IMR-90 (cell line): Measurements from ENCODE around the gene GPR39. TPM values are rescaled to one million over a fixed set of nuclear protein-coding genes. Genes with fewer than 3 reads are reported as not detected.

Experiments
- ATAC-seq: fragments of 200-7000 bp; cut with Tn5 transposase; 2 replicates; pipeline ENCODE4 v1.9.1; 2020; ENCODE audit warnings: low read depth, mild to moderate bottlenecking, moderate library complexity
- BruUV-seq: library from RNA; stranded (reverse); fragments of 400-500 nt; replicated peaks from 2 replicates; lab custom pipeline; 2021; lab: Mats Ljungman, UMichigan
- CTCF ChIA-PET: fragments of 300-600 bp; formaldehyde crosslinking; extraction: SDS; loops from one replicate; lab custom pipeline; 2021; ENCODE audit warnings: antibody characterized with exemption; lab: Yijun Ruan, JAX
- POLR2A ChIA-PET: fragments of 300-600 bp; sonication (Branson Sonifier 250); formaldehyde crosslinking; loops from one replicate; lab custom pipeline; 2022; ENCODE audit warnings: antibody characterized with exemption; ENCODE audit not compliant: unreplicated experiment; lab: Charles Lee
- DNase-seq: peaks from one replicate; pipeline ENCODE4 v3.0.0; 2013
- H2AFZ ChIP-seq: replicated peaks from 2 replicates; pipeline ENCODE3; 2013; ENCODE audit warnings: low read length, mild to moderate bottlenecking; ENCODE audit not compliant: poor library complexity
- H2AK5ac ChIP-seq: 2 replicates; pipeline ENCODE4 v1.6.1; 2013; ENCODE audit warnings: low read depth, low read length, inconsistent platforms
- H2AK9ac ChIP-seq: replicated peaks from 2 replicates; pipeline ENCODE3; 2013; ENCODE audit warnings: mild to moderate bottlenecking, low read depth, low read length, moderate library complexity; ENCODE audit not compliant: poor library complexity
- H2BK120ac ChIP-seq: 2 replicates; pipeline ENCODE4 v1.6.1; 2013; ENCODE audit warnings: low read depth, low read length, inconsistent platforms
- H2BK15ac ChIP-seq: 3 replicates; pipeline ENCODE4 v1.6.1; 2013; ENCODE audit warnings: low read depth, low read length, inconsistent platforms
- H2BK20ac ChIP-seq: 2 replicates; pipeline ENCODE4 v1.6.1; 2013; ENCODE audit warnings: low read depth, mild to moderate bottlenecking, inconsistent platforms, low read length, moderate library complexity
- H2BK5ac ChIP-seq: 2 replicates; pipeline ENCODE4 v1.6.1; 2013; ENCODE audit warnings: mild to moderate bottlenecking, low read depth, low read length, inconsistent platforms; ENCODE audit not compliant: poor library complexity, severe bottlenecking
- H3K14ac ChIP-seq: replicated peaks from 2 replicates; pipeline ENCODE4 v1.6.1; 2013; ENCODE audit warnings: low read depth, low read length, inconsistent platforms
- H3K18ac ChIP-seq: 2 replicates; pipeline ENCODE4 v1.6.1; 2013; ENCODE audit warnings: low read depth, low read length, control low read depth
- H3K23ac ChIP-seq: 2 replicates; pipeline ENCODE4 v1.6.1; 2013; ENCODE audit warnings: low read depth, low read length, inconsistent platforms
- H3K27ac ChIP-seq: 2 replicates; pipeline ENCODE4 v1.5.1; 2013; ENCODE audit warnings: mild to moderate bottlenecking, control low read depth, low read length; ENCODE audit not compliant: insufficient read depth
- H3K27me3 ChIP-seq: 2 replicates; pipeline ENCODE4 v1.6.1; 2013; ENCODE audit warnings: low read length; ENCODE audit not compliant: control insufficient read depth, insufficient read depth
- H3K36me3 ChIP-seq: 2 replicates; pipeline ENCODE4 v1.6.1; 2013; ENCODE audit warnings: low read length, mixed read lengths; ENCODE audit not compliant: control insufficient read depth, insufficient read depth
- H3K4ac ChIP-seq: 2 replicates; pipeline ENCODE4 v1.6.1; 2013; ENCODE audit warnings: low read depth, low read length, inconsistent platforms
- H3K4me1 ChIP-seq: 2 replicates; pipeline ENCODE4 v1.6.1; 2013; ENCODE audit warnings: low read length, mixed read lengths; ENCODE audit not compliant: control insufficient read depth, insufficient read depth
- H3K4me2 ChIP-seq: 2 replicates; pipeline ENCODE4 v1.6.1; 2013; ENCODE audit warnings: low read depth, mild to moderate bottlenecking, control low read depth, low read length, moderate library complexity
- H3K4me3 ChIP-seq: 2 replicates; pipeline ENCODE4 v1.5.1; 2013; ENCODE audit warnings: low read depth, mild to moderate bottlenecking, control low read depth, low read length, moderate library complexity; ENCODE audit not compliant: insufficient read depth
- H3K56ac ChIP-seq: 2 replicates; pipeline ENCODE4 v1.6.1; 2013; ENCODE audit warnings: low read length, inconsistent platforms; ENCODE audit not compliant: insufficient read depth; ENCODE audit errors: extremely low read depth
- H3K79me1 ChIP-seq, 2 experiments: 2 replicates each; pipeline ENCODE4 v1.6.1; 2013; ENCODE audit warnings: low read length in 2 of 2, inconsistent platforms in 1 of 2, low read depth in 1 of 2
- H3K9ac ChIP-seq: 2 replicates; pipeline ENCODE4 v1.6.1; 2013; ENCODE audit warnings: low read depth, low read length, control low read depth
- H3K9me1 ChIP-seq: 2 replicates; pipeline ENCODE4 v1.6.1; 2013; ENCODE audit warnings: low read length, inconsistent platforms; ENCODE audit not compliant: insufficient read depth
- H3K9me3 ChIP-seq: 2 replicates; pipeline ENCODE4 v1.6.1; 2013; ENCODE audit warnings: low read length; ENCODE audit not compliant: control insufficient read depth, insufficient read depth
- H4K20me1 ChIP-seq: 2 replicates; pipeline ENCODE4 v1.6.1; 2013; ENCODE audit warnings: low read length, inconsistent platforms; ENCODE audit not compliant: insufficient read depth
- H4K5ac ChIP-seq: 2 replicates; pipeline ENCODE4 v1.6.1; 2013; ENCODE audit warnings: mild to moderate bottlenecking, low read depth, low read length, control low read depth
- H4K8ac ChIP-seq, 2 experiments: 2 replicates each; pipeline ENCODE4 v1.6.1; 2013; ENCODE audit warnings: low read depth in 2 of 2, low read length in 2 of 2, control low read depth in 1 of 2, inconsistent platforms in 1 of 2
- H4K91ac ChIP-seq: 2 replicates; pipeline ENCODE4 v1.6.1; 2013; ENCODE audit warnings: low read depth, low read length, inconsistent platforms; ENCODE audit not compliant: insufficient read depth
- BHLHE40 ChIP-seq: fragments of 150-350 bp; IDR thresholded peaks from 2 replicates; pipeline ENCODE4 v1.6.1; 2016; ENCODE audit warnings: mild to moderate bottlenecking, low read depth, low read length
- CEBPB ChIP-seq: IDR thresholded peaks from 2 replicates; pipeline ENCODE4 v1.6.1; 2012; ENCODE audit warnings: low read depth, low read length, improper control_type of control experiment
- CHD1 ChIP-seq: IDR thresholded peaks from 2 replicates; pipeline ENCODE4 v1.6.1; 2012; ENCODE audit warnings: low read depth, low read length, improper control_type of control experiment
- FOS ChIP-seq: fragments of 150-350 bp; IDR thresholded peaks from 2 replicates; pipeline ENCODE4 v1.6.1; 2016; ENCODE audit warnings: low read depth, low read length
- MAFK ChIP-seq: IDR thresholded peaks from 2 replicates; pipeline ENCODE4 v1.6.1; 2012; ENCODE audit warnings: low read depth, low read length, improper control_type of control experiment
- MAZ ChIP-seq: IDR thresholded peaks from 2 replicates; pipeline ENCODE4 v1.6.1; 2012; ENCODE audit warnings: low read depth, mild to moderate bottlenecking, low read length, improper control_type of control experiment, moderate library complexity, borderline replicate concordance
- MXI1 ChIP-seq: IDR thresholded peaks from 2 replicates; pipeline ENCODE4 v1.6.1; 2012; ENCODE audit warnings: low read depth, mild to moderate bottlenecking, low read length, moderate library complexity, borderline replicate concordance
- POLR2A ChIP-seq: IDR thresholded peaks from 2 replicates; pipeline ENCODE4 v1.6.1; 2012; ENCODE audit warnings: mild to moderate bottlenecking, low read depth, low read length
- RAD21 ChIP-seq: IDR thresholded peaks from 2 replicates; pipeline ENCODE4 v1.6.1; 2012; ENCODE audit warnings: low read length, improper control_type of control experiment
- RCOR1 ChIP-seq: IDR thresholded peaks from 2 replicates; pipeline ENCODE4 v1.6.1; 2012; ENCODE audit warnings: mild to moderate bottlenecking, low read length, improper control_type of control experiment; ENCODE audit not compliant: insufficient replicate concordance
- RFX5 ChIP-seq: IDR thresholded peaks from 2 replicates; pipeline ENCODE4 v1.8.0; 2012; ENCODE audit warnings: low read depth, mild to moderate bottlenecking, low read length, moderate library complexity
- SMC3 ChIP-seq: fragments of 150-350 bp; IDR thresholded peaks from 2 replicates; pipeline ENCODE4 v1.6.1; 2016; ENCODE audit warnings: low read depth, mild to moderate bottlenecking, antibody characterized with exemption, low read length, moderate library complexity
- WGBS, 2 experiments: methylation state at CpG; one replicate each; pipeline versions ENCODE4 v1.1.5 to v1.1.7; 2013; ENCODE audit warnings: missing lambda C conversion rate in 2 of 2; ENCODE audit not compliant: insufficient read length in 1 of 2; ENCODE audit errors: extremely low coverage in 2 of 2; 5-methylcytosine and 5-hydroxymethylcytosine counted together
- dilution Hi-C: fragments of 300-500 bp; cut with HindIII; formaldehyde crosslinking; loops from one replicate; pipeline ENCODE4 v1.14.3; 2018; ENCODE audit warnings: low sequenced_read_pairs; ENCODE audit not compliant: unreplicated experiment
- in situ Hi-C: fragments of 300-500 bp; cut with MboI; formaldehyde crosslinking; loops from 3 replicates; pipeline ENCODE4 v1.14.3; 2019; ENCODE audit warnings: low sequenced_read_pairs, inconsistent platforms, mixed read lengths
- intact Hi-C: fragments of 100-400 bp; cut with micrococcal nuclease; formaldehyde crosslinking; loops from 2 replicates; pipeline ENCODE4 v1.10.0; 2022
- polyA plus RNA-seq, 3 experiments: library from polyadenylated mRNA; depleted of rRNA; stranded (reverse); fragments of >200 nt; gene quantifications; 2 replicates each; pipeline ENCODE4 v1.2.3, GENCODE V29; 2012; ENCODE audit warnings: low replicate concordance in 1 of 3
- total RNA-seq: library from RNA; depleted of rRNA; stranded (reverse); fragments of >200 nt; gene quantifications from 2 replicates; pipeline ENCODE4 v1.2.3, GENCODE V29; 2012
- TF ChIP-seq, protein P1 (sequence below): conservative IDR thresholded peaks from 2 replicates; pipeline ENCODE4 v1.5.1; 2012; ENCODE audit warnings: mild to moderate bottlenecking, low read depth, low read length, improper control_type of control experiment
- TF ChIP-seq, protein P2 (sequence below): fragments of 150-350 bp; IDR thresholded peaks from 2 replicates; pipeline ENCODE4 v1.6.1; 2017; ENCODE audit warnings: mild to moderate bottlenecking, antibody characterized with exemption, low read length, low read depth

Gene GPR39
- total and polyA plus RNA-seq, 2 of the 4 experiments (the other 2 are of a cell fraction), result 4.4 to 9.0 TPM

DNA sequence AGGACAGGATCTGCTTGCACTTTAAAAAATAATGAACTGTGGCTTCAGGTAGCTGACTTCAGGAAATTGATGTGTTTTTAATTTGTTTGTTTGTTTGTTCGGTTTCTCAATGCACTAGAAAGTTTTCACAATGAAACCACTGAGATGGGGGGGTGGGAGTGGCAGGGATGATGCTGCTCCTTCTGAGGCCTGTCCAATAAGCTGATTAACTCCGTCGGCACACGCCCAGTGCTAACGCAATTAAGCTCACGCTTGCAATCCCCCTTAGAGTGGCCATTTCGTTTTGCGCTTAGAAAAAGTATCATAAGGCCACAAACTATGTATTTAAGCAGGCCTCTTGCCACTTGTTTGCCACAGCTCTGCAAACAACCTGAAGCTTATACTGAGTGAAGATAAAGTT is 12.5 kb upstream of the GPR39 start:
- Histone ChIP-seq H2BK120ac (no peak overlapping the region), H3K4me3 (no peak overlapping the region), H3K18ac (no peak overlapping the region), H2BK5ac (no peak overlapping the region), H2AK5ac (no peak overlapping the region), H3K4me2 (no peak overlapping the region), H3K79me1 (no peaks in the 10 kb centered on the region), H3K14ac (no peak overlapping the region), H4K8ac (no peak overlapping the region), H3K27ac (no peak overlapping the region), H2BK15ac (no peak overlapping the region), H4K91ac (no peak overlapping the region), H4K20me1 (no peaks in the 10 kb centered on the region), H3K56ac (no peak overlapping the region), H2BK20ac (no peak overlapping the region), H2AFZ (no peak overlapping the region), H4K5ac (no peak overlapping the region), H3K23ac (no peak overlapping the region), H2AK9ac (no peak overlapping the region), H3K4me1 (no peaks in the 10 kb centered on the region), H3K9me3 (no peaks in the 10 kb centered on the region; the same call in 1 of the 2 replicates), H3K36me3 (no peaks in the 10 kb centered on the region), H3K27me3 (peaks cover 14% of the 10 kb centered on the region), H3K9ac (no peak overlapping the region), H3K4ac (no peak overlapping the region), H3K9me1 (no peaks in the 10 kb centered on the region; the same call in 1 of the 2 replicates)
- in situ Hi-C loops, result no loop called here
- DNase-seq (no peak), ATAC-seq (no peak)
- ChIA-PET POLR2A (no interaction called here), CTCF (no interaction called here)
- no TSS peak for BruUV-seq
- intact Hi-C loops, result no loop called here
- 57% methylated on average over 1 of the region's 8 CpGs; no CpG with 5 or more reads in 1 of the 2 experiments for WGBS, 2 experiments
- dilution Hi-C loops, result no loop called here
- TF ChIP-seq POLR2A (no peak), RFX5 (no peak), CHD1 (no peak), MAFK (no peak), FOS (no peak), SMC3 (no peak), BHLHE40 (no peak), CEBPB (no peak), RAD21 (no peak), RCOR1 (no peak), MXI1 (no peak), MAZ (no peak)
- TF ChIP-seq, protein P1, sequence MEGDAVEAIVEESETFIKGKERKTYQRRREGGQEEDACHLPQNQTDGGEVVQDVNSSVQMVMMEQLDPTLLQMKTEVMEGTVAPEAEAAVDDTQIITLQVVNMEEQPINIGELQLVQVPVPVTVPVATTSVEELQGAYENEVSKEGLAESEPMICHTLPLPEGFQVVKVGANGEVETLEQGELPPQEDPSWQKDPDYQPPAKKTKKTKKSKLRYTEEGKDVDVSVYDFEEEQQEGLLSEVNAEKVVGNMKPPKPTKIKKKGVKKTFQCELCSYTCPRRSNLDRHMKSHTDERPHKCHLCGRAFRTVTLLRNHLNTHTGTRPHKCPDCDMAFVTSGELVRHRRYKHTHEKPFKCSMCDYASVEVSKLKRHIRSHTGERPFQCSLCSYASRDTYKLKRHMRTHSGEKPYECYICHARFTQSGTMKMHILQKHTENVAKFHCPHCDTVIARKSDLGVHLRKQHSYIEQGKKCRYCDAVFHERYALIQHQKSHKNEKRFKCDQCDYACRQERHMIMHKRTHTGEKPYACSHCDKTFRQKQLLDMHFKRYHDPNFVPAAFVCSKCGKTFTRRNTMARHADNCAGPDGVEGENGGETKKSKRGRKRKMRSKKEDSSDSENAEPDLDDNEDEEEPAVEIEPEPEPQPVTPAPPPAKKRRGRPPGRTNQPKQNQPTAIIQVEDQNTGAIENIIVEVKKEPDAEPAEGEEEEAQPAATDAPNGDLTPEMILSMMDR, result no peak
- TF ChIP-seq, protein P2, sequence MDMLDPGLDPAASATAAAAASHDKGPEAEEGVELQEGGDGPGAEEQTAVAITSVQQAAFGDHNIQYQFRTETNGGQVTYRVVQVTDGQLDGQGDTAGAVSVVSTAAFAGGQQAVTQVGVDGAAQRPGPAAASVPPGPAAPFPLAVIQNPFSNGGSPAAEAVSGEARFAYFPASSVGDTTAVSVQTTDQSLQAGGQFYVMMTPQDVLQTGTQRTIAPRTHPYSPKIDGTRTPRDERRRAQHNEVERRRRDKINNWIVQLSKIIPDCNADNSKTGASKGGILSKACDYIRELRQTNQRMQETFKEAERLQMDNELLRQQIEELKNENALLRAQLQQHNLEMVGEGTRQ, result no peak
